Activated CD4-positive, alpha-beta T cell treated with anti-CD3 and anti-CD28 coated beads, Interleukin-2, amount 10 ng/mL, durations not matched to agents 7 days and 5 days (primary cell): ENCODE measurements around the gene MOB3B. TPM values are rescaled to one million over a fixed set of nuclear protein-coding genes. Genes with fewer than 3 reads are reported as not detected.
A peak's percentile ranks its signal among the peaks of the same experiment; 100 is the strongest.

Experiments
- CTCF ChIA-PET: fragments of 350-600 bp; sonication (Branson Sonifier 250); formaldehyde crosslinking; loops from one replicate; lab custom pipeline; 2021; ENCODE audit warnings: antibody characterized with exemption; lab: Charles Lee
- POLR2A ChIA-PET: fragments of 350-600 bp; sonication (Branson Sonifier 250); formaldehyde crosslinking; loops from one replicate; lab custom pipeline; 2021; ENCODE audit warnings: antibody characterized with exemption; lab: Charles Lee
- DNase-seq: peaks from one replicate; pipeline ENCODE4 v3.0.0-alpha.2; 2020
- H3K27ac Mint-ChIP-seq: one replicate; pipeline ENCODE4 v1.8.0; 2021; ENCODE audit warnings: mild to moderate bottlenecking, moderate library complexity, mixed read lengths
- H3K27me3 Mint-ChIP-seq: one replicate; pipeline ENCODE4 v1.8.0; 2021; ENCODE audit warnings: mixed read lengths
- H3K36me3 Mint-ChIP-seq: one replicate; pipeline ENCODE4 v1.8.0; 2021; ENCODE audit warnings: low read depth, mixed read lengths
- H3K4me1 Mint-ChIP-seq: one replicate; pipeline ENCODE4 v1.8.0; 2021; ENCODE audit warnings: mixed read lengths
- H3K4me3 Mint-ChIP-seq: one replicate; pipeline ENCODE4 v1.8.0; 2021; ENCODE audit warnings: mild to moderate bottlenecking, moderate library complexity, mixed read lengths
- H3K9me3 Mint-ChIP-seq: one replicate; pipeline ENCODE4 v1.8.0; 2021; ENCODE audit warnings: mixed read lengths
- total RNA-seq, 2 experiments: library from RNA; stranded (reverse); gene quantifications; one replicate each; pipeline ENCODE4 v1.2.3, GENCODE V29; 2021

Gene MOB3B
- total RNA-seq: under 1 TPM; 0.62 to 0.71 TPM

- peaks cover 24% of the 10 kb centered on the region for H3K27me3 Mint-ChIP-seq
- H3K36me3 Mint-ChIP-seq: no peaks in the 10 kb centered on the region
- peak; percentile 74 for DNase-seq
- peak within 1 kb of the TSS; percentile 77 for H3K27ac Mint-ChIP-seq
- peaks cover 15% of the 10 kb centered on the region for H3K4me1 Mint-ChIP-seq
- peak within 1 kb of the TSS; percentile 85 for H3K4me3 Mint-ChIP-seq
- H3K9me3 Mint-ChIP-seq: no peaks in the 10 kb centered on the region
- ChIA-PET CTCF (interaction anchor here (1.0 to 1.6 kb wide), 7 partner anchors 13 to 201 kb away, joined by 3 to 5 read pairs (median 3); no protein-coding TSS in a partner anchor), POLR2A (no interaction called here)
Observed at GRCh38 chr9:27529316-27530278, at the start of gene MOB3B. Gene MOB3B (minus strand): TSS chr9:27529814. CDS start chr9:27455550, 74,264 bp downstream.

GRCh38 chr9:27573634-27574590 is 44.3 kb upstream of the MOB3B start:
- ChIA-PET CTCF (interaction anchor here (0.7 to 1.3 kb wide), 4 partner anchors 11 to 17 kb away, joined by 3 to 4 read pairs (median 3); no protein-coding TSS in a partner anchor), POLR2A (no interaction called here)
- H3K4me1 Mint-ChIP-seq: peaks cover 31% of the 10 kb centered on the region

GRCh38 chr9:27572918-27573633 is 43.5 kb upstream of the MOB3B start, which contains the start of gene C9orf72:
Gene C9orf72 (minus strand): TSS chr9:27573481. CDS start chr9:27567120, 6,361 bp downstream.
- Mint-ChIP-seq H3K4me3 (peak within 1 kb of the TSS; percentile 90), H3K36me3 (peaks cover 2% of the 10 kb centered on the region), H3K4me1 (peaks cover 31% of the 10 kb centered on the region), H3K27ac (peak within 1 kb of the TSS; percentile 100), H3K27me3 (no peaks in the 10 kb centered on the region), H3K9me3 (peaks cover 1% of the 10 kb centered on the region)
- POLR2A ChIA-PET: no interaction called here
- peak; percentile 83 for DNase-seq
- CTCF ChIA-PET: interaction anchor here (0.7 to 1.3 kb wide), 5 partner anchors 11 to 194 kb away, joined by 3 read pairs; no protein-coding TSS in a partner anchor

More at GRCh38 chr9:27573634-27574590, 44.3 kb upstream of the MOB3B start:
- peaks cover 4% of the 10 kb centered on the region for H3K27me3 Mint-ChIP-seq
- peak overlapping the region; percentile 100 for H3K27ac Mint-ChIP-seq
- peaks cover 9% of the 10 kb centered on the region for H3K9me3 Mint-ChIP-seq
- H3K36me3 Mint-ChIP-seq: peaks cover 2% of the 10 kb centered on the region
- peak; percentile 99 for DNase-seq
- H3K4me3 Mint-ChIP-seq: peak overlapping the region; percentile 90

- Mint-ChIP-seq H3K36me3 (peaks cover 4% of the 10 kb centered on the region), H3K27ac (peak overlapping the region; percentile 100), H3K27me3 (no peaks in the 10 kb centered on the region), H3K4me3 (peak overlapping the region; percentile 90), H3K9me3 (no peaks in the 10 kb centered on the region), H3K4me1 (peaks cover 32% of the 10 kb centered on the region)
- ChIA-PET POLR2A (no interaction called here), CTCF (interaction anchor here (0.8 to 1.3 kb wide), 4 partner anchors 10 to 194 kb away, joined by 3 read pairs; no protein-coding TSS in a partner anchor)
- DNase-seq: peak; percentile 66
Observed at GRCh38 chr9:27572566-27572917, 42.9 kb upstream of the MOB3B start.

GRCh38 chr9:27572061-27572460 is 42.4 kb upstream of the MOB3B start:
- Mint-ChIP-seq H3K36me3 (peaks cover 9% of the 10 kb centered on the region), H3K27ac (peak overlapping the region; percentile 100), H3K27me3 (no peaks in the 10 kb centered on the region), H3K4me1 (peaks cover 35% of the 10 kb centered on the region), H3K9me3 (no peaks in the 10 kb centered on the region), H3K4me3 (peak overlapping the region; percentile 90)
- ChIA-PET POLR2A (no interaction called here), CTCF (interaction anchor here (0.9 to 1.3 kb wide), 3 partner anchors 12 to 193 kb away, joined by 3 read pairs; no protein-coding TSS in a partner anchor)
- no peak for DNase-seq

- ChIA-PET POLR2A (no interaction called here), CTCF (no interaction called here)
- Mint-ChIP-seq H3K4me1 (peaks cover 43% of the 10 kb centered on the region), H3K27me3 (no peaks in the 10 kb centered on the region), H3K36me3 (peaks cover 18% of the 10 kb centered on the region), H3K27ac (no peak overlapping the region), H3K4me3 (no peak overlapping the region), H3K9me3 (no peaks in the 10 kb centered on the region)
- no peak for DNase-seq
Observed at GRCh38 chr9:27571011-27571410, 41.4 kb upstream of the MOB3B start.

- Mint-ChIP-seq H3K27ac (no peak overlapping the region), H3K9me3 (no peaks in the 10 kb centered on the region), H3K4me1 (peaks cover 54% of the 10 kb centered on the region), H3K4me3 (no peak overlapping the region), H3K36me3 (peaks cover 26% of the 10 kb centered on the region), H3K27me3 (no peaks in the 10 kb centered on the region)
- DNase-seq: no peak
- ChIA-PET POLR2A (interaction anchor here (0.6 kb wide), 1 partner anchor 216 kb away, joined by 3 read pairs; no protein-coding TSS in a partner anchor), CTCF (no interaction called here)
Observed at GRCh38 chr9:27569406-27569805, 39.8 kb upstream of the MOB3B start.

- no peaks in the 10 kb centered on the region for H3K9me3 Mint-ChIP-seq
- CTCF ChIA-PET: no interaction called here
Observed at GRCh38 chr9:27566118-27566517, 36.5 kb upstream of the MOB3B start.

GRCh38 chr9:27565696-27566095 is 36.1 kb upstream of the MOB3B start:
- DNase-seq: no peak
- CTCF ChIA-PET: interaction anchor here (0.7 kb wide), 1 partner anchor 77 kb away, joined by 4 read pairs; no protein-coding TSS in a partner anchor
- Mint-ChIP-seq H3K4me3 (no peak overlapping the region), H3K4me1 (peaks cover 39% of the 10 kb centered on the region), H3K27ac (peak overlapping the region; percentile 78), H3K9me3 (no peaks in the 10 kb centered on the region), H3K27me3 (no peaks in the 10 kb centered on the region), H3K36me3 (peaks cover 44% of the 10 kb centered on the region)
- POLR2A ChIA-PET: no interaction called here

More at GRCh38 chr9:27566118-27566517, 36.5 kb upstream of the MOB3B start:
- Mint-ChIP-seq H3K27me3 (no peaks in the 10 kb centered on the region), H3K4me1 (peaks cover 42% of the 10 kb centered on the region), H3K4me3 (no peak overlapping the region), H3K36me3 (peaks cover 41% of the 10 kb centered on the region), H3K27ac (peak overlapping the region; percentile 6)
- no peak for DNase-seq
- POLR2A ChIA-PET: no interaction called here

GRCh38 chr9:27564670-27565069 is 35.1 kb upstream of the MOB3B start:
- H3K4me3 Mint-ChIP-seq: peak overlapping the region; percentile 14
- H3K36me3 Mint-ChIP-seq: peaks cover 44% of the 10 kb centered on the region
- no peaks in the 10 kb centered on the region for H3K27me3 Mint-ChIP-seq
- ChIA-PET CTCF (no interaction called here), POLR2A (interaction anchor here (0.5 kb wide), 1 partner anchor 95 kb away, joined by 4 read pairs; no protein-coding TSS in a partner anchor)
- peaks cover 38% of the 10 kb centered on the region for H3K4me1 Mint-ChIP-seq
- no peak for DNase-seq
- peak overlapping the region; percentile 81 for H3K27ac Mint-ChIP-seq
- H3K9me3 Mint-ChIP-seq: no peaks in the 10 kb centered on the region

- Mint-ChIP-seq H3K4me3 (no peak overlapping the region), H3K27me3 (no peaks in the 10 kb centered on the region), H3K9me3 (no peaks in the 10 kb centered on the region), H3K4me1 (peaks cover 38% of the 10 kb centered on the region), H3K36me3 (peaks cover 44% of the 10 kb centered on the region), H3K27ac (peak overlapping the region; percentile 19)
- DNase-seq: no peak
- POLR2A ChIA-PET: no interaction called here
- CTCF ChIA-PET: interaction anchor here (1.7 kb wide), 1 partner anchor 11 kb away, joined by 4 read pairs; no protein-coding TSS in a partner anchor
Observed at GRCh38 chr9:27563738-27564430, 34.3 kb upstream of the MOB3B start.
